Measurements from ENCODE around the gene PDE11A.

PDE11A gene

GRCh38 chr2:177636672-177637071 lies 435.9 kb downstream of the PDE11A start:
- H3K4me1 ChIP-seq, result no peaks in the 10 kb centered on the region
- H3K4me2 ChIP-seq (ENCODE audit: low read length), result no peak overlapping the region
- H3K9me3 ChIP-seq (ENCODE audit: control insufficient read depth, low read length), result no peaks in the 10 kb centered on the region

GRCh38 chr2:177635696-177636095 lies 436.9 kb downstream of the PDE11A start:
- Histone ChIP-seq H2AFZ (no peak overlapping the region), H3K27ac (no peak overlapping the region), H3K9ac (no peak overlapping the region), H3K36me3 (ENCODE audit: control insufficient read depth, insufficient read depth, low read length) (no peaks in the 10 kb centered on the region), H3K9me3 (ENCODE audit: control insufficient read depth, low read length) (no peaks in the 10 kb centered on the region), H3K4me1 (no peaks in the 10 kb centered on the region), H3K4me2 (ENCODE audit: low read length) (no peak overlapping the region), H3K4me3 (ENCODE audit: low read depth, low read length) (no peak overlapping the region), H3K79me2 (no peaks in the 10 kb centered on the region), H3K27me3 (ENCODE audit: control insufficient read depth, insufficient read depth, low read length) (no peaks in the 10 kb centered on the region)
- no peak for TF ChIP-seq CTCF (IDR thresholded peaks at IDR 0.05)

More at GRCh38 chr2:177636672-177637071, 435.9 kb downstream of the PDE11A start:
- Histone ChIP-seq H3K27me3 (ENCODE audit: control insufficient read depth, insufficient read depth, low read length) (no peaks in the 10 kb centered on the region), H3K9ac (no peak overlapping the region), H3K27ac (no peak overlapping the region), H3K36me3 (ENCODE audit: control insufficient read depth, insufficient read depth, low read length) (no peaks in the 10 kb centered on the region), H2AFZ (no peak overlapping the region), H3K79me2 (no peaks in the 10 kb centered on the region), H3K4me3 (ENCODE audit: low read depth, low read length) (no peak overlapping the region)
- no peak for TF ChIP-seq CTCF (IDR thresholded peaks at IDR 0.05)

GRCh38 chr2:177633910-177634294 lies 438.7 kb downstream of the PDE11A start:
- peak overlapping the region; percentile 73 for H2AFZ ChIP-seq
- no peaks in the 10 kb centered on the region for H3K36me3 ChIP-seq (ENCODE audit: control insufficient read depth, insufficient read depth, low read length)
- H3K27me3 ChIP-seq (ENCODE audit: control insufficient read depth, insufficient read depth, low read length), result no peaks in the 10 kb centered on the region
- TF ChIP-seq CTCF (IDR thresholded peaks at IDR 0.05), result no peak
- H3K9me3 ChIP-seq (ENCODE audit: control insufficient read depth, low read length), result no peaks in the 10 kb centered on the region
- H3K79me2 ChIP-seq, result no peaks in the 10 kb centered on the region
- no peak overlapping the region for H3K4me2 ChIP-seq (ENCODE audit: low read length)
- H3K4me1 ChIP-seq, result no peaks in the 10 kb centered on the region
- peak overlapping the region; percentile 13 for H3K4me3 ChIP-seq (ENCODE audit: low read depth, low read length)
- no peak overlapping the region for H3K27ac ChIP-seq
- no peak overlapping the region for H3K9ac ChIP-seq

- TF ChIP-seq CTCF (IDR thresholded peaks at IDR 0.05), result no peak
- Histone ChIP-seq H3K4me1 (no peaks in the 10 kb centered on the region), H3K9ac (no peak overlapping the region), H3K79me2 (no peaks in the 10 kb centered on the region), H3K27me3 (ENCODE audit: control insufficient read depth, insufficient read depth, low read length) (no peaks in the 10 kb centered on the region), H2AFZ (no peak overlapping the region), H3K36me3 (ENCODE audit: control insufficient read depth, insufficient read depth, low read length) (no peaks in the 10 kb centered on the region), H3K4me3 (ENCODE audit: low read depth, low read length) (no peak overlapping the region), H3K9me3 (ENCODE audit: control insufficient read depth, low read length) (no peaks in the 10 kb centered on the region), H3K4me2 (ENCODE audit: low read length) (no peak overlapping the region), H3K27ac (no peak overlapping the region)
Observed at GRCh38 chr2:177633111-177633510, 439.5 kb downstream of the PDE11A start.

- H3K9me3 ChIP-seq (ENCODE audit: control insufficient read depth, low read length), result no peaks in the 10 kb centered on the region
- H3K36me3 ChIP-seq (ENCODE audit: control insufficient read depth, insufficient read depth, low read length), result no peaks in the 10 kb centered on the region
- H3K4me2 ChIP-seq (ENCODE audit: low read length), result no peak overlapping the region
- no peak for TF ChIP-seq CTCF (IDR thresholded peaks at IDR 0.05)
- H3K9ac ChIP-seq, result no peak overlapping the region
- no peaks in the 10 kb centered on the region for H3K4me1 ChIP-seq
- H3K4me3 ChIP-seq (ENCODE audit: low read depth, low read length), result no peak overlapping the region
- no peak overlapping the region for H3K27ac ChIP-seq
- H2AFZ ChIP-seq, result no peak overlapping the region
- no peaks in the 10 kb centered on the region for H3K27me3 ChIP-seq (ENCODE audit: control insufficient read depth, insufficient read depth, low read length)
- no peaks in the 10 kb centered on the region for H3K79me2 ChIP-seq
Observed at GRCh38 chr2:177631680-177632079, 440.9 kb downstream of the PDE11A start.

Measured in parathyroid adenoma (tissue), 2 donors.